Gastroesophageal sphincter (tissue), 4 donors: ENCODE results near the gene RBMS2. TPM values are rescaled to one million over a fixed set of nuclear protein-coding genes. Genes with fewer than 3 reads are reported as not detected.
A peak's percentile ranks its signal among the peaks of the same experiment; 100 is the strongest.
"Not testable (repeated sequence)": the region's sequence is repeated elsewhere in the genome, so short reads cannot be mapped to it uniquely, and the experiment has no call there.

ENCODE experiments used
- ATAC-seq: fragments of 150-250 bp; one replicate; pipeline ENCODE4 v1.9.1; 2016; ENCODE audit warnings: mild to moderate bottlenecking, moderate library complexity
- H3K27ac ChIP-seq, 4 donors: fragments of 200-600 bp; sonication (generic) in 3 of 4; 1 replicate in 3 of 4; 2 replicates in 1 of 4; pipeline ENCODE4 v1.5.1; 2016 to 2019
- H3K27me3 ChIP-seq: fragments of 200-600 bp; sonication (generic); one replicate; pipeline ENCODE4 v1.5.1; 2019
- H3K36me3 ChIP-seq, 2 donors: fragments of 200-600 bp; sonication (generic); one replicate each; pipeline ENCODE4 v1.5.1; 2019; ENCODE audit warnings: control low read depth in 1 of 2
- H3K4me1 ChIP-seq, 3 donors: fragments of 200-600 bp; sonication (generic); 1 replicate in 2 of 3; 2 replicates in 1 of 3; pipeline ENCODE4 v1.5.1; 2016 to 2019; ENCODE audit warnings: control low read depth in 2 of 3
- H3K4me3 ChIP-seq, 2 donors: fragments of 200-600 bp; sonication (generic); one replicate each; pipeline ENCODE4 v1.5.1; 2019; ENCODE audit warnings: mild to moderate bottlenecking in 1 of 2, moderate library complexity in 1 of 2
- H3K9me3 ChIP-seq, 3 donors: fragments of 200-600 bp; sonication (generic); one replicate each; pipeline ENCODE4 v1.5.1; 2017 to 2019; ENCODE audit warnings: control low read depth in 2 of 3
- CTCF ChIP-seq, 4 experiments: fragments of 200-600 bp in 2 of 4; fragments of 450-650 bp in 2 of 4; sonication (generic) in 1 of 4; IDR thresholded peaks; one replicate each; pipeline ENCODE4 v1.5.1; 2017 to 2019; ENCODE audit warnings: antibody characterized with exemption in 4 of 4, mild to moderate bottlenecking in 2 of 4, moderate library complexity in 2 of 4
- EP300 ChIP-seq: sonication (generic); formaldehyde crosslinking; IDR thresholded peaks from one replicate; pipeline ENCODE4 v1.6.1; 2017; ENCODE audit warnings: antibody characterized with exemption, mild to moderate bottlenecking
- POLR2A ChIP-seq, 2 donors: fragments of 450-650 bp; IDR thresholded peaks; one replicate each; pipeline ENCODE4 v1.6.1; 2017; ENCODE audit warnings: antibody characterized with exemption in 2 of 2, mild to moderate bottlenecking in 2 of 2, moderate library complexity in 1 of 2
- POLR2AphosphoS5 ChIP-seq: sonication (generic); formaldehyde crosslinking; IDR thresholded peaks from one replicate; pipeline ENCODE4 v1.6.1; 2017; ENCODE audit warnings: antibody characterized with exemption
- WGBS, 2 donors: methylation state at CpG; one replicate each; pipeline ENCODE4 v1.1.5; 2018; ENCODE audit warnings: low coverage in 1 of 2; 5-methylcytosine and 5-hydroxymethylcytosine counted together
- total RNA-seq, 4 donors: library from RNA; depleted of rRNA; stranded (reverse); fragments of >200 nt; gene quantifications; one replicate each; pipeline ENCODE4 v1.1.0, GENCODE V29; 2016

RBMS2 gene
- total RNA-seq, 4 donors from 2014 or later, result 25.4 to 50.2 (median 31.8) TPM

- Histone ChIP-seq H3K4me3 (no peak overlapping the region), H3K4me1 (peaks cover 0 to 4% (median 0%) of the 10 kb centered on the region in 3 donors), H3K27me3 (no peaks in the 10 kb centered on the region), H3K27ac (no peak overlapping the region), H3K9me3 (no peaks in the 10 kb centered on the region), H3K36me3 (no peaks in the 10 kb centered on the region)
- ATAC-seq, result no peak
- TF ChIP-seq EP300 (no peak), POLR2AphosphoS5 (no peak), CTCF (IDR thresholded peaks at IDR 0.05) (no peak), POLR2A (IDR thresholded peaks at IDR 0.05) (no peak)
- WGBS, 2 donors, result 92% methylated on average over 9 to 14 of the region's 16 CpGs
These were observed 10.8 kb upstream of the RBMS2 start for GRCh38 chr12:56510786-56511185.

GRCh38 chr12:56514014-56514318 lies 7.7 kb upstream of the RBMS2 start:
- not testable (repeated sequence) for H3K27ac ChIP-seq
- ATAC-seq, result peak; percentile 31

GRCh38 chr12:56517854-56518253 lies 3.8 kb upstream of the RBMS2 start:
- no peaks in the 10 kb centered on the region for H3K9me3 ChIP-seq
- H3K27me3 ChIP-seq, result no peaks in the 10 kb centered on the region
- no peak overlapping the region for H3K27ac ChIP-seq
- H3K4me1 ChIP-seq, result peaks cover 0 to 34% (median 6%) of the 10 kb centered on the region in 3 donors
- H3K36me3 ChIP-seq, result no peaks in the 10 kb centered on the region
- no peak overlapping the region for H3K4me3 ChIP-seq
- no peak for ATAC-seq
- WGBS, 2 donors, result 94 to 100% methylated on average over 1 to 2 of the region's 2 CpGs
- TF ChIP-seq CTCF (IDR thresholded peaks at IDR 0.05) (no peak), POLR2A (IDR thresholded peaks at IDR 0.05) (no peak), EP300 (no peak), POLR2AphosphoS5 (no peak)

More at GRCh38 chr12:56514014-56514318, 7.7 kb upstream of the RBMS2 start:
- H3K4me3 ChIP-seq, H3K36me3 ChIP-seq, H3K9me3 ChIP-seq, H3K27me3 ChIP-seq, H3K4me1 ChIP-seq: not testable (repeated sequence)
- 20 to 45% methylated on average over 2 to 4 of the region's 4 CpGs for WGBS, 2 donors

- WGBS, 2 donors, result 74 to 85% methylated on average over 2 of the region's 2 CpGs
- Histone ChIP-seq H3K27ac (no peak overlapping the region), H3K4me1 (peaks cover 0 to 42% (median 6%) of the 10 kb centered on the region in 3 donors)
These were observed 3.0 kb upstream of the RBMS2 start for GRCh38 chr12:56518570-56518969.

GRCh38 chr12:56520048-56520447 lies 1.6 kb upstream of the RBMS2 start:
- H3K27me3 ChIP-seq, result no peaks in the 10 kb centered on the region
- TF ChIP-seq POLR2A (IDR thresholded peaks at IDR 0.05) (no peak), EP300 (no peak), POLR2AphosphoS5 (no peak), CTCF (IDR thresholded peaks at IDR 0.05) (no peak)
- peak overlapping the region; percentile 84 to 99 (median 90) for H3K27ac ChIP-seq
- no peaks in the 10 kb centered on the region for H3K36me3 ChIP-seq
- WGBS, 2 donors, result 40 to 59% methylated on average over 3 of the region's 3 CpGs
- no peaks in the 10 kb centered on the region for H3K9me3 ChIP-seq
- peaks cover 0 to 52% (median 13%) of the 10 kb centered on the region in 3 donors for H3K4me1 ChIP-seq
- peak; percentile 41 for ATAC-seq
- H3K4me3 ChIP-seq, result peak overlapping the region in 1 of 2 donors; percentile 54

More at GRCh38 chr12:56518570-56518969, 3.0 kb upstream of the RBMS2 start:
- Histone ChIP-seq H3K27me3 (no peaks in the 10 kb centered on the region), H3K4me3 (no peak overlapping the region), H3K9me3 (no peaks in the 10 kb centered on the region), H3K36me3 (no peaks in the 10 kb centered on the region)
- TF ChIP-seq POLR2A (IDR thresholded peaks at IDR 0.05) (no peak), CTCF (IDR thresholded peaks at IDR 0.05) (no peak)
- ATAC-seq, result no peak
